Stimulated activated CD4-positive, alpha-beta T cell treated with anti-CD3 and anti-CD28 coated beads, Interleukin-4, amount 100 ng/mL, for 1 hour (primary cell): ENCODE results near the gene ABCD4.
"Not testable (repeated sequence)": the region's sequence is repeated elsewhere in the genome, so short reads cannot be mapped to it uniquely, and the experiment has no call there.

Source experiments
- DNase-seq: peaks from one replicate; pipeline ENCODE4 v3.0.0-alpha.2; 2020

ABCD4 gene

DNA sequence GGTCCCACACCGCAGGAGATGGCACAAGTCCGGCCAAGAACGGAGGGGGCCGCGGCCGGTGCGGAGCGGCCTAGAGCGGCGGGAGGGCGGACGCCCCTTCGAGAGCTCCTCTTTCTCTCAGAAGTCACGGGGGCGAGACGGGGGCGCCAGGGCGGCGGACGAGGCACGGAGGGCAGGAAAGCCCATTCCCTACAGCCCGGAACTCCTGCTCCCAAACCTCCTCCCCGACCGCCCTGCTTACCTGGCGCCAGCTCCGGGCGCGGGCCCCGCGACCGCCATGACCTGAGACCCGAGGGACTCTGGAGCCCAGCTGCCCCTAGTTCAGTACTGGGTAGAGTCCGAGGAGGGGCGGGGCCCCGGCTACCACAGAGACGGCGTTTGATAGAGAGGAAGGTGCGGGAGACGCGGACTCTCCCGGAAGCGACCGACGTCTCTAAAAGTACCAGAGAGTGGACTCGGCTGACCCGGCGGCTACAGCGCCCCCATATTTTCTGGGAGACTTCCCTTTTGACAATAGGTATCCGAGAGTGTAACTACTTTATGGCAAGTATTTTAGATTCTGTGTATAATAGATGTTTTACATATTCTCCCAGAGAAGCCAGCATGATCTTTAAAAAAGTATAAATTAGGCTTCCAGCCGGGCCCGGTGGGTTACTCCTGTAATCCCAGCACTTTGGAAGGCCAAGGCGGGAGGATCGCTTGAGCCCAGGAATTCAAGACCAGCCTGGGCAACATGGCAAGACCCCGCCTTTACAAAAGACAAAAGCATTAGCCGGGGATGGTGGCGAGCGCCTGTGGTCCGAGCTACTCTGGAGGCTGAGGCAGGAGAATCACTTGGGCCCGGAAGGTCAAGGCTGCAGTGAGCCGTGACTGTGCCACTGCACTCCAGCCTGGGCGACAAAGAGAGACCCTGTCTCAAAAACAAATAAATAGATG, at the start of gene ABCD4:
Gene ABCD4, minus strand, starts transcription at position 301 of the 936 bp plus-strand sequence. Its CDS starts 22 bp downstream, at position 279.
- peak; percentile 85 for DNase-seq

DNA sequence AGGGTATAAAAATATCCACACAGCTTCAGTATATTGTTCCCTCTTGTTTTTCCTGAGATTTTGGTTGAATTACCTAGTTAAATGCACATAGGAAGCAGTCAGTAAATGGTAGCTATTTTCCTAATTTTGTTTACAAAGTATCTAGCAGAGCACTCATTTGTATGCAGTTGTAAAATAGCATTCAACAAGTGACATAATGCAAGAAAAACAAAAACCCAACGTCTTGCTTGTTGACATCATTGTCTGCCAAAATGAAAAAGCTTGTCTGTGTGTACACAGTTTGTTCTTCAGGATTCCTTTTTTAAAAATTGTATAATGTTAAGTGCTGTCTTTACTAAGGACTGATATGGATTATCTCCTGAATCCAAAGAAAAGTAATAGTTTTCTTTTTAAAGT, 48.2 kb upstream of the ABCD4 start:
- no peak for DNase-seq

DNA sequence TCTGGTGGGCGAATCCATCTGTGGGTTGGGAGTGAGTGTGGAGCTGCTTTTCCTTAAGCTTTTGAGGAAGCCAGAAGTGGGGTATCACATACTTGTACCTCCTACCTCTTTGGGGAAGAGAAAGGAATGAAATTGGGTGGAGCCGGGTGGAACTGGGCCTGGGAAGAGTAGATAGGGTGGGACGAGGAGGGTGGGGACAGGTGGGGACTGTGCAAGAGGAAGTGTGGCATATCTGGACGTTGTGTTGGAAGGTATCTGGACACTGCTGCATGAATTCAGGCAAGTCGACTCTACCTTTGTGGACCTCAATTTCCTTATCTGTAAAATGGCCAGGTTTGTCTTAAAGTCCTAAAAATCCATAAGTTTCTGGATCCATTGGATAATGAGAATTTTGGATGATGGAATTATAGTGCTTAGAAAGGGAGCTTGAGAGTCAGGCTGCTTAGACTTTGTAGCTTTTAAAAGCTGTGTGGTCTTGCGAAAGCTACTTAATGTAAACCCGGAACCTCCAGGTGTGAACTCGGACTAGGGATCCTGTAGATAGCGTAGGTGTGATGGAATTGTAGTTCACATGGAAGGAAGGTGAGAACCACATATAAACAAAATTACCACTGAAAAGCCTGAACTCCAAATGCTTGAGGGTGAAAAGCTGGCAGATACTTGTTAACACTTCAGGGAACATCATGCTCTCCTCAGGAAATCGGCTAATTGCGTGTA, 47.6 kb upstream of the ABCD4 start:
- no peak for DNase-seq

DNA sequence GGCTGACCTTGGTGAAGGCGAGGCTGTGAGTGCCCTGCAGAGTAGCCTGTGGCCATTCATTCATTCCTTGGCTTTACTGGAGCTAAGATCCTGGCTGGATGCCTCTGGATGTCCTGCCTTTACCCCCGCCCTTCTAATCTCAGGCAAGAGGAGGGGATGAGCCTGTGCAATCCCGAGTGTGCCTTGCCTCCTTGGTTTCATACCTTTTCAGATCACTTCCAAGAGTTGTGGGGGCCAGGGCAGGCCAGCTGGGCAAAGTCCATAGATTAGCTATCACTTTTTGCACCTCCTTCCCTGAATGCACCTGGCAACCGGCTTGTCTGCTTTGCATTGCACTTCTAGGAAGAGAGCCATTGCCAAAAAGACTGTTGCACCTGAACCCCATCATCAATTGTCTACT, 47.0 kb upstream of the ABCD4 start:
- no peak for DNase-seq

DNA sequence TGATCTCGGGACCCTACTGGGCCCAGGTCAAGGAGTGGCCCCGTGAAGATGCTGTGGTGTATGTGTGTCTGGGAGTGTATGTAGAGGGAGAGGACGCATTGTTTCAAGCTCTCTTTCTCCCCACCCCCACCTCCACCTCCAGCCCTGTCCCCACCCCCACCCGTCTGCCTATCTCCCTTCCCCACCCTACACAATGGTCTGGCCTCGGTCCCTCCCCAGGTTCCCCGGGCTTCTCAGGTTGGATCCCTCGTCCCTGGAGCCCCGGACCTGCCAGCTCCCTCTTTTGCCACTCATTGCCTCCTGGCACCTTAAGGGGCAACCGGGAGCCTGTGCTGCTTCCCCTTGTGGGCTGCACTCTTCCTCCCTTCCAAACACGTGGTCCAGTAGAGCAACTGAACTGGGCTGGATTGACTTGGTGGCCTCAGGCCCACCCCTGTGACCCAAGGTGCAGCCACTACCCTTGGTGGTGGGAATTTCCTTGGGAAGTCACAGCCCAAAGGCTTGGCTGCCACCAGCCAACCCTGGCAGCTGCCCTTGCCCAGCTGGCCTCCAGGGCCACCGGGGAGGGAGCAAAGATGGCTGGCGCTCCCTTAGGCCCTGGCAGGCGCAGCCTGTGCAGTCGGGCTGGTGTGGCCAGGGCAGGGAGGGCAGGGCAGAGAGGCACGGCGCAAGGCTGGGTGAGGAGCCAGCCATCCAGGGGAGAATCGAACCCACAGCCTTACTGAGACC, 46.2 kb upstream of the ABCD4 start:
- no peak for DNase-seq

DNA sequence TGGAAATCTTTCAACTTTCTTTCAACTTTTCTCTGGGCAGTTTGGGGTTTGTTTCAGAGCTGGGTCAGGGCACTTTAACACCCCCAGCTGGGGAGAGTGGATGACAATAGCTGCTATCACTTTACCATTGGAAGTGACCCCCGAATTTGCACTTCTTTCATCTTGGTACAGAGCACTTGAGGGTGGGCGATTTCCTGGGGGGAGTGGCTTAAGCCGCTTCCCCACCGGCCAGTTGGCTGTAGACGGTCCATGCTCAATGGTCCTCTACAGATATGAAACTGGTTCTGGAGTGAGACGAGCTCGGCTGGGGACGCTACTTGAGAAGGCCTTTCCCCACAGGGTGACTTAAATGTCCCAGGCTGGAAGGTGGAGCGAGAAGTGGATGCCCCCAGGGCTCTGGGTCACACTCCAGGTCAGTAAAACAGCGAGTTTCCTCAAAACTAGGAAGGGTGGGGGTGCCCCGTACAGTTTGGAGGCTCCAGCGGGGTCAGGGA, 45.6 kb upstream of the ABCD4 start, which contains the start of gene VRTN:
Gene VRTN, plus strand, starts transcription at position 231 of the 494 bp plus-strand sequence. CDS start 8,313 bp downstream, outside the sequence.
- DNase-seq, result no peak

DNA sequence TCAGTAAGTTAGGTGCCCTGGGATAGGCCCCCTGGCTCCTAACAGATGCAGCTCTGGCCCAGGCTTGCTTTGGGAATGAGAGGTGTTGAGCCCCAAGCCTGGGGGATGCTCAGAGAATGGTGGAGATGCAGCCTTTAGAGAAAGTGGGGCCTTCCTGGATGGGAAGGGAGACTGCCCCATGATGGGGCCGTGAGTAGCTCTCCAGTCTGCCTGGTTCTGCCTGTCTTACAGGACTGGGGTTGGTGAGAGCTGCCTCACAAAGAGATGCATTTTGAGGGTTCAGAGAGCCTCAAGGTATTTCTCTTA, 45.0 kb upstream of the ABCD4 start:
- no peak for DNase-seq

DNA sequence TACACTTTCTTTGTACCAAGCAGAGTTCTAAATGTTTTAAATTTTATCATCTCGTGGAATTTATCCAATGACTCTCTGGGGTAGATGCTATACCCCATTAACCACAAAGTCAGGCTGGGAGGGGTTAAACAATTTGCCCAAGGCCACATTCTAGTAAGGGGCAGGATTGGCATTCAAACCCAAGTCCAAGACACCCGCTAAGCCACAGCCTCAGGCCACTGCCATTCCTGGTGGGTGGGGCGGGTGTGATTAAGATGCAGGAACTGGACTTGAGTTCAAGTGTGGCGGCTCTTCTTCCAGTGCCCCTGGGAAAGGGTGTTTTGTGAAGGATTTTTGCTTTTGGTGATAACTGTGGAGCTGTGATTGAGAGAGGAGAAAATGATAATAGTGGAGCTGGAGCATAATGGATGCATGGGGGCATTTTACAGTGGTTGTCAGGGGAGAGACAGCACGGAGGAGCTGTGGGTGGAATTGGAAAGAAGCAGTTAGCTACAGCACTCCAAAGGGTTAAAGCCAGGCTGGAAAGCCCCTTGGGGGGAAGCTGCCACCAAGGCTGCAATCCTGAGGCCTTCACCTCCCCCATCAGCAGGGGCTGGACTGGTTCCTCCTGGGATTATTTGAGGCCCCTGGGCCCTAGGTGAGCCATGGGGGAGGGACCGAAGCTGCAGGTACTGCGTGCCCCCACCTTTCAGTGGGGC, 44.5 kb upstream of the ABCD4 start:
- DNase-seq, result no peak

DNA sequence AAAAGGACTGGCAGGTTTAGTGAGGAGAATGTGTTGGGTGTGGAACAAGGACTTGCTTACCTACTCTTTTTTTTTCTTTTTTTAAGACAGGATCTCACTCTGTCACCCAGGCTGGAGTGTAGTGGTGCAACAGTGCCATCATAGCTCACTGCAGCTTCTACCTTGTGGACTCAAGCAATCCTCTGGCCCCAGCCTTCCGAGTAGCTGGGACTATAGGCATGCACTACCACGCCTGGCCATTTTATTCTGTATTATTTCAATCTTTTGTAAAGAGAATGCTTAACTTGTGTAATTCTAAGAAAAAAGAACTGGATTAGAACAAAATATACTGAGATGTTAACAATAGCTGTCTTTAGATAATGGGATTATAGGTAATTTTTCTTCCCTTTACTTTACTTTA, 43.6 kb upstream of the ABCD4 start:
- DNase-seq, result no peak

DNA sequence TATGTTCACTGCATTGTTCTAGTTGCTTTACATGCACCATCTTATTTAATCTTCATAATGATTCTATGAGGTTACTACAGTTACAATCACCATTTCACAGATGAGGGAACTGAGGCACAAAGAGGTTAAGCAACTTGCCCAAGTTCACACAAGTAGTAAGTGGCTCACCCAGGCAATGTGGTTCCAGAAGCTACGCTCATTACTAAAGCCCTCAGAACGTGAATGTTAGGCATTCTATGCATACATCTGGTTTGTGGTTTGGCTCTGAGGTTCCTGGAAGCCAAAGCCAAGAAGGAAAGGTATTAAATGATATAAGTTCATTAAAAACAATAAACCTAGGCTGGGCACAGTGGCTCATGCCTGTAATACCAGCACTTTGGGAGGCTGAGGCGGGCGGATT, 31.2 kb upstream of the ABCD4 start:
- no peak for DNase-seq

DNA sequence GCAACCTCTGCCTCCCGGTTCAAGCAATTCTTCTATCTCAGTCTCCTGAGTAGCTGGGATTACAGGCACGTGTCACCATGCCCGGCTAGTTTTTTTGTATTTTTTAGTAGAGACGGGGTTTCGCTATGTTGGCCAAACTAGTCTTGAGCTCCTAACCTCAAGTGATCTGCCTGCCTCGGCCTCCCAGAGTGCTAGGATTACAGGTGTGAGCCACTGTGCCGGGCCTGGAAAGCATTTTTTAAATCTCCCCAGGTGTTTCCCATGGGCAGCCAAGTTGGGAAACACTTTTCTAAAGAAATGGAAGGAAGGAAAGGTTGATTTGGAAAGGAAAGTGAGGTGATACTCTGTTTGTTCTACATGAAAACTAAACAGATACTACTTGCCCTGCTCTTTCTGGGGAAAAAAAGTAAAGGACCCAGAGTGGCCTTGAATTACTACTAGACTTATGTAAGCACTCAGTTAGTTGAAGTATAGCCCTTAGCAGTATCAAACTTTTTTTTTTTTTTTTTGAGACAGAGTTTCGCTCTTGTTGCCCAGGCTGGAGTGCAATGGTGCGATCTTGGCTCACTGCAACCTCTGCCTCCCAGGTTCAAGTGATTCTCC, 27.3 kb upstream of the ABCD4 start:
- DNase-seq, result not testable (repeated sequence)

DNA sequence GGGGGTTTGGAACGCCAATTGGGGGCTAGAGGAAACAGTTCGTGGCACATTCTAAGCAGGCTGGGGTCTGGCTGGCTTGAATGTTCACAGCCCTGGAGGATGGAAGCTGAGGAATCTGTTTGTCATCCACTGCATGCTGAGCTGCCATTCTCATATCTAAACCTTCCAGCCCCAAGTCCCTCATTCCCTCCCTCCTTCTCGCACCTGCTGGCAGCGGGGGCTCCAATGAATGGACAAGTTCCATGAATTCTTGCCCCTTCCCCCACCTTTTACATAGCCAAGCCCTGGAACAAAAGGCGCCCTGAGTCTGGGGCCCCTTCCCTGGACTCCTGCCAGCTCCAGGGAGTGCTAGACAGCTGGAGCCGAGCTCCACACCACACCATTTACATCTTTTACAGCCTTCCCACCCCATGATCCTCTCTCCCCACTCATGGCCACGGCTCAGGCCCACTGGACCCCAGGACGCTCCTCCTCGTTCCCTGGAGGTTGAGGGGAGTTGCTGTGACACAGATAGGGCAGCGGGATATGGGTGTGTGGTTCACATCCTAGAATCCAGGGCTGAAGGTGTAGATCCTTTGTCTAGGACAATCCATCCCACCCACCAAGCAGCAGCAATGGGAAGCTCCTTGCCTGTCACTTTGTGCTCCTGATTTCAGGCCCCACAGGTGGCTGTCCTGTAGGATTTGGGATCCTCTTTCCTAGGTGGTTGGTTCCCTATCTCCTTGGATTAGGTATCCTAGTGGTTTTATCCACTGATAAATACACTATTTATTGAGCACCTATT, 23.8 kb upstream of the ABCD4 start:
- DNase-seq, result no peak

DNA sequence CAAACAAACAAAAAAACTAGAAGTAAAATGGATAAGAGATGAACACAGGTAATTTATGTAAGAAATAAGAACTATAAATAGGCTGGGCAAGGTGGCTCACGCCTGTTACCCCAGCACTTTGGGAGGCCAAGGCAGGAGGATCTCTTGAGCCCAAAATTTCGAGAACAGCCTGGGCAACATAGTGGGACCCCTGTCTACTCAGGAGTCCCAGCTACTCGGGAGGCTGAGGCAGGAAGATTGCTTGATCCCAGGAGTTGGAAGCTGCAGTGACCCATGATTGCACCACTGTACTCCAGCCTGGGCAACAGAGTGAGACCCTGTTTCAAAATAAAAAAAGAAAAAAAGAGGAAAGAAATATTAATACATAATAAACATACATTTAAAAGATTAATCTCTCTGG, 22.7 kb upstream of the ABCD4 start:
- no peak for DNase-seq

DNA sequence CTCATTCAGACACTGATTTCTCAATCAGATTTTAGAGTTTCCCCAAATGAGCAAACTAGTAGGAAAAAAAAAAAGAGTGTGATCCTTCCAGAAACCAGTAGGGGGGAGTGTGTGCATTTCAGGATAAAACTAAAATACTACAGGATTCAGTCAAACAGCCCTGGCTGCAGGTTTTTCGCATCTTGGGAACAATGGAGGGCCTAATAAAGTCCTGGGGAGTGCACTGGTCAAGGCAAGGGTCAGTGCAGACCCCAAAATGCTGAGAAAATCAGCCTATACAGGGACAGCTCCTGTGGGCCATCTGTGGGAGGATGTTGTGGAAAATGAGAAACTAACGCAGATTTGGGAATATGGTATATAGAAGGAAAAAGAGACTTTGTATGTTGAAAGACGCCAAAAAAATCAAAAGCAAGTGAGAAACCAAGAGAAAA, 22.2 kb upstream of the ABCD4 start:
- DNase-seq, result no peak

DNA sequence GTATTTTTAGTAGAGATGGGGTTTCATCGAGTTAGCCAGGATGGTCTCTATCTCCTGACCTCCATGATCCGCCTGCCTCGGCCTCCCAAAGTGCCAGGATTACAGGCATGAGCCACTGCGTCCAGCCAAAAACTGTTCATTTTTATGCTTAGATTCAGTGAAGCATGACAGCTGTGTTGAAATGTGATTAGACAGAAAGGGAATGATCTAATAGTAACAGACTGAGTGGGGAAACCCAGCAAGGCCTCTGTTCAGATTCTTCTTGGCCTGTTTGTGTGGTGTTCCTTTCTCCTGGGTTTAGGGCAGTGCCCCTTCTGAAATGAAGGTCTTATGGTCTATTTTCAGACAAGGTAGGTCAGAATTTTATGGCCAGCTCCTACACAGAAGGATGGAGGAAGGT, 11.8 kb upstream of the ABCD4 start:
- no peak for DNase-seq

DNA sequence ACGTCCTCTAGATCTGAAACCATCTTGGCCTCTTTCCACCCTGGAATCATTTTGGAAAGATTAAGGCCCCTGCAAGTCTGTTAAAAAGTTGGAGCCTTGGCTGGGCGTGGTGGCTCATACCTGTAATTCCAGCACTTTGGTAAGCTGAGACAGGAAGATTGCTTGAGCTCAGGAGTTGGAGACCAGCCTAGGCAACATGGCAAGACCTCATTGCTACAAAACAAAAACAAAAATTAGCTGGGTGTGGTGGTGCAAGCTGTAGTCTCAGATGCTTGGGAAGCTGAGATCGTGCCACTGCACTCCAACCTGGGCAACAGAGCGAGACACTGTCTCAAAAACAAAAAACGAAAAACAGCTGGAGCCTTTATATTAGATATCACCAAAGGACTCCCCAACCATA, 10.9 kb upstream of the ABCD4 start:
- no peak for DNase-seq

DNA sequence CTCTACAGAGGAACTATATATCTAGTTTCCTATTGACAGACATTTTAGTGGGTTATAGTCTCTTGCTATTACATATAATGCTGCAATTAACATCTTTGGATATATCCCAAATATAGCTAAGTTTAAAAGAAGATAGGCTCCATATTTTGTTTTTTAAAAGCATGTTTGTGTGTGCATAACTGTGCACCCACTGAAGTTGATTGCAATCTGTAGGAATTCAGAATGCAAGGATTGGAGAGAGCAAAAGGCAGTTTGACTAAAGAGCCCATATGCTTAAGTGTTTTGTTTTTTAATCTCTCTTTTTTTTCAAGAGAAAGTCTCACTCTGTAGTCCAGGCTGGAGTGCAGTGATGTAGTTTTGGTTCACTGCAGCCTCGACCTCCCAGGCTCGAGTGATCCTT, 9.4 kb upstream of the ABCD4 start:
- no peak for DNase-seq

DNA sequence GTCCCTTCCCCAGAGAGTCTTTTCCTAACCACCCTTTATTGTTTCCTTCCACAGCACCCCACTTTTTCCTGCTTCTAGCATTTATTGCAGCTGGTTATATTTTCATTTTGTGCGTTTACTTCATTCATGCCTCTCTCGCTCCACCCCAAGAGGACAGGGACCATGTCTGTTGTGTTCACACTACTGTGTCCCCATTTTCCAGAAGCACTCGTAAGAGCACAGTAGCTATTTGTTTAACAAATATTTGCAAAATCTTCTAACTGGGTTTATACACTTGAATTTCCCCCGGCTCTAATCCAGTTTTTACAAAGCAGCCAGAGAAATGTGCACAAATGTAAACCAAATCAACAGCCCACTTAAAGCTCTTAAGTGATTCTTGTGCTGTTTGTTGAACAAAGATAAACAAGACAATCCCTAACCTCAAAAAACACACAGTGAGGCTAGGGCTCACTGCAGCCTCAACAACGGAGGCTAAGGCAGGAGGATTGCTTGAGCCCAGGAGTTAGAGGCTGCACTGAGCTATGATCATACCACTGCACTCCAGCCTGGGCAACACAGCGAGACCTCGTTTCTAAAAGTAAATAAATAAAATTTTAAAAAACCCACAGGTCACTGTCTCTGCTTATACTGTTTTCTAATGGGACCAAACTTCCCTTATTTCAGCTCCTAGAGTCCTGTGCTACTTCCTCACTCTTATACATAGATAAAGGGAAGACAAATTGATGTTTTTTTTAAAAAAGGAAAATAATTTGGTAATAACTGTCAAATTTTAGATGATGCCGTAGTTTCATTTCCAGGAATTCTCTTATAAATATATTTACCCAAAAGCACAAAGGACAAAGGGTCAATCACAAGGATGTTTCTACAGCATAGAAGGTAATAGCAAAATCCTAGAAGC, 6.6 kb upstream of the ABCD4 start:
- DNase-seq, result no peak

DNA sequence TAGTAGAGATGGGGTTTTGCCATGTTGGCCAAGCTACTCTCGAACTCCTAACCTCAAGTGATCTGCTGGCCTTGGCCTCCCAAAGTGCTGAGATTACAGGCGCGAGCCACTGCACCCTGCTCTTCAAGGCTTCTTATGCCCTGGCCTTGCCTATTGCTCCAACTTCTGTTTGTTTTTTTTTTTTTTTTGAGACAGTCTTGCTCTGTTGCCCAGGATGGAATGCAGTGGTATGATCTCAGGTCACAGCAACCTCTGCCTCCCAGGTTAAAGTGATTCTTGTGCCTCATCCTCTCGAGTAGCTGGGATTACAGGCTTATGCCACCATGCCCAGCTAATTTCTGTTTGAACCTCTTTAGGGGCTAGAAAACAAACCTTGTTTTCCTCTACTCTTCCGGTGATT, 6.0 kb upstream of the ABCD4 start:
- DNase-seq, result no peak

DNA sequence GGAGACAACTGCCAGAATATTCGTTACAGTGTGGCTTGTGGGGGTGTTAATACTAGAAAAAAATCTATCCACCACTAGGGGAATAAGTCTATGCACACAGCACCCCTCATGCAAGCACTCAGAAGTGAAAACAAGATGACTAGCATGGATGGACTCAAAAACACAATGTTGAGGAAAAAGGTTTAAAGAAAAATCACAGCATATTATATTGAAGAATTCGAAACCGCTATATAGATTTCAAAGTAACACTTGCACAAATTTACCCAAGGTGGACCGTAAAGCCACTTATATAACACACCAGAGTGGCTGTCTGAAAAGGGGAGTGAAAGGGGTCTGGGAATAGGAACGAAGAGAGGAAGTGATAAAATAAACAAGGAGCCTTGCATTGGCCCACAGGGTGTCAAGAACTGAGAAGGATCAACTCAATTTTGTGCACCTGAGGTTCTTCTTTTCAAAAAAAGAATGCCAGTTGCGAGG, 544 bp downstream of the ABCD4 start:
- DNase-seq, result no peak
